Astrocyte (in vitro differentiated cells and primary cell): Measurements from ENCODE around the gene TP73. TPM values are rescaled to one million over a fixed set of nuclear protein-coding genes. Genes with fewer than 3 reads are reported as not detected.

Experiments
- DNase-seq: peaks from one replicate; pipeline ENCODE4 v3.0.0-alpha.2; 2010; ENCODE audit warnings: low read depth
- FAIRE-seq: peaks from 2 replicates; lab custom pipeline; 2011; peaks lifted over from hg19 to GRCh38; lab: Jason Lieb, UNC
- H2AFZ ChIP-seq: 2 replicates; pipeline ENCODE4 v1.6.0; 2012; ENCODE audit warnings: low read depth, low read length, inconsistent platforms
- H3K27ac ChIP-seq: 2 replicates; pipeline ENCODE4 v1.5.1; 2011; ENCODE audit warnings: low read depth, low read length, inconsistent platforms
- H3K27me3 ChIP-seq: 2 replicates; pipeline ENCODE4 v1.6.0; 2011; ENCODE audit warnings: low read length, inconsistent platforms; ENCODE audit not compliant: insufficient read depth
- H3K36me3 ChIP-seq: 2 replicates; pipeline ENCODE4 v1.5.1; 2011; ENCODE audit warnings: low read length, inconsistent platforms; ENCODE audit not compliant: insufficient read depth
- H3K4me1 ChIP-seq: 2 replicates; pipeline ENCODE4 v1.5.1; 2011; ENCODE audit warnings: low read length, inconsistent platforms; ENCODE audit not compliant: insufficient read depth
- H3K4me2 ChIP-seq: 2 replicates; pipeline ENCODE4 v1.6.0; 2012; ENCODE audit warnings: low read length, inconsistent platforms
- H3K4me3 ChIP-seq: 2 replicates; pipeline ENCODE4 v1.5.1; 2011; ENCODE audit warnings: low read depth, mild to moderate bottlenecking, low read length, inconsistent platforms; ENCODE audit not compliant: insufficient read depth
- H3K79me2 ChIP-seq: 2 replicates; pipeline ENCODE4 v1.6.0; 2012; ENCODE audit warnings: mild to moderate bottlenecking, low read length, inconsistent platforms; ENCODE audit not compliant: insufficient read depth
- H3K9ac ChIP-seq: 2 replicates; pipeline ENCODE4 v1.6.0; 2012; ENCODE audit warnings: mild to moderate bottlenecking, low read length, inconsistent platforms
- H3K9me3 ChIP-seq: 2 replicates; pipeline ENCODE4 v1.5.1; 2012; ENCODE audit warnings: low read depth, mild to moderate bottlenecking, low read length, inconsistent platforms; ENCODE audit not compliant: insufficient read depth
- H4K20me1 ChIP-seq: 2 replicates; pipeline ENCODE4 v1.6.0; 2012; ENCODE audit warnings: low read length, inconsistent platforms; ENCODE audit not compliant: insufficient read depth
- H3K27ac Mint-ChIP-seq: one replicate; pipeline ENCODE4 v1.8.0; 2021; ENCODE audit warnings: mild to moderate bottlenecking, mixed read lengths; ENCODE audit not compliant: unreplicated experiment
- H3K27me3 Mint-ChIP-seq: one replicate; pipeline ENCODE4 v1.8.0; 2021; ENCODE audit warnings: low read depth, mixed read lengths; ENCODE audit not compliant: unreplicated experiment
- H3K36me3 Mint-ChIP-seq: one replicate; pipeline ENCODE4 v1.8.0; 2021; ENCODE audit warnings: low read depth, mixed read lengths; ENCODE audit not compliant: unreplicated experiment
- H3K4me1 Mint-ChIP-seq: one replicate; pipeline ENCODE4 v1.8.0; 2021; ENCODE audit warnings: low read depth, mixed read lengths; ENCODE audit not compliant: unreplicated experiment
- H3K4me3 Mint-ChIP-seq: one replicate; pipeline ENCODE4 v1.8.0; 2021; ENCODE audit warnings: mild to moderate bottlenecking, moderate library complexity, mixed read lengths; ENCODE audit not compliant: unreplicated experiment
- H3K9me3 Mint-ChIP-seq: one replicate; pipeline ENCODE4 v1.8.0; 2021; ENCODE audit warnings: mild to moderate bottlenecking, mixed read lengths; ENCODE audit not compliant: unreplicated experiment
- EZH2 ChIP-seq: IDR thresholded peaks from 2 replicates; pipeline ENCODE4 v1.6.1; 2012; ENCODE audit warnings: mild to moderate bottlenecking, low read length, inconsistent platforms; ENCODE audit not compliant: insufficient read depth
- total RNA-seq: library from RNA; stranded (reverse); gene quantifications from 2 replicates; pipeline ENCODE4 v1.2.1, GENCODE V29; 2021
- TF ChIP-seq, protein P1 (sequence below): IDR thresholded peaks from 2 replicates; pipeline ENCODE4 v1.5.1; 2011; ENCODE audit warnings: low read depth, mild to moderate bottlenecking, inconsistent platforms, low read length, moderate library complexity; ENCODE audit not compliant: insufficient read depth

TP73 gene
- total RNA-seq, 1 donor from 2014 or later, result 0.18 TPM

GRCh38 chr1:3632298-3632697 lies 20.0 kb upstream of the TP73 start:
- peaks cover 10% of the 10 kb centered on the region for H4K20me1 ChIP-seq
- DNase-seq (no peak), FAIRE-seq (no peak)
- H3K79me2 ChIP-seq, result no peaks in the 10 kb centered on the region
- no peaks in the 10 kb centered on the region for H3K4me1 Mint-ChIP-seq
- H3K9me3 ChIP-seq, result no peaks in the 10 kb centered on the region
- H3K36me3 Mint-ChIP-seq, result peaks cover 21% of the 10 kb centered on the region
- no peak overlapping the region for H3K27ac ChIP-seq
- H3K36me3 ChIP-seq, result peaks cover 17% of the 10 kb centered on the region
- no peaks in the 10 kb centered on the region for H3K27me3 ChIP-seq
- no peaks in the 10 kb centered on the region for H3K9me3 Mint-ChIP-seq
- no peak overlapping the region for H2AFZ ChIP-seq
- H3K4me2 ChIP-seq, result no peak overlapping the region
- no peak overlapping the region for H3K4me3 Mint-ChIP-seq
- TF ChIP-seq, protein P1, sequence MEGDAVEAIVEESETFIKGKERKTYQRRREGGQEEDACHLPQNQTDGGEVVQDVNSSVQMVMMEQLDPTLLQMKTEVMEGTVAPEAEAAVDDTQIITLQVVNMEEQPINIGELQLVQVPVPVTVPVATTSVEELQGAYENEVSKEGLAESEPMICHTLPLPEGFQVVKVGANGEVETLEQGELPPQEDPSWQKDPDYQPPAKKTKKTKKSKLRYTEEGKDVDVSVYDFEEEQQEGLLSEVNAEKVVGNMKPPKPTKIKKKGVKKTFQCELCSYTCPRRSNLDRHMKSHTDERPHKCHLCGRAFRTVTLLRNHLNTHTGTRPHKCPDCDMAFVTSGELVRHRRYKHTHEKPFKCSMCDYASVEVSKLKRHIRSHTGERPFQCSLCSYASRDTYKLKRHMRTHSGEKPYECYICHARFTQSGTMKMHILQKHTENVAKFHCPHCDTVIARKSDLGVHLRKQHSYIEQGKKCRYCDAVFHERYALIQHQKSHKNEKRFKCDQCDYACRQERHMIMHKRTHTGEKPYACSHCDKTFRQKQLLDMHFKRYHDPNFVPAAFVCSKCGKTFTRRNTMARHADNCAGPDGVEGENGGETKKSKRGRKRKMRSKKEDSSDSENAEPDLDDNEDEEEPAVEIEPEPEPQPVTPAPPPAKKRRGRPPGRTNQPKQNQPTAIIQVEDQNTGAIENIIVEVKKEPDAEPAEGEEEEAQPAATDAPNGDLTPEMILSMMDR, result no peak
- no peak for TF ChIP-seq EZH2
- no peak overlapping the region for H3K27ac Mint-ChIP-seq
- no peaks in the 10 kb centered on the region for H3K27me3 Mint-ChIP-seq
- no peak overlapping the region for H3K4me3 ChIP-seq
- no peak overlapping the region for H3K9ac ChIP-seq
- H3K4me1 ChIP-seq, result no peaks in the 10 kb centered on the region

DNA sequence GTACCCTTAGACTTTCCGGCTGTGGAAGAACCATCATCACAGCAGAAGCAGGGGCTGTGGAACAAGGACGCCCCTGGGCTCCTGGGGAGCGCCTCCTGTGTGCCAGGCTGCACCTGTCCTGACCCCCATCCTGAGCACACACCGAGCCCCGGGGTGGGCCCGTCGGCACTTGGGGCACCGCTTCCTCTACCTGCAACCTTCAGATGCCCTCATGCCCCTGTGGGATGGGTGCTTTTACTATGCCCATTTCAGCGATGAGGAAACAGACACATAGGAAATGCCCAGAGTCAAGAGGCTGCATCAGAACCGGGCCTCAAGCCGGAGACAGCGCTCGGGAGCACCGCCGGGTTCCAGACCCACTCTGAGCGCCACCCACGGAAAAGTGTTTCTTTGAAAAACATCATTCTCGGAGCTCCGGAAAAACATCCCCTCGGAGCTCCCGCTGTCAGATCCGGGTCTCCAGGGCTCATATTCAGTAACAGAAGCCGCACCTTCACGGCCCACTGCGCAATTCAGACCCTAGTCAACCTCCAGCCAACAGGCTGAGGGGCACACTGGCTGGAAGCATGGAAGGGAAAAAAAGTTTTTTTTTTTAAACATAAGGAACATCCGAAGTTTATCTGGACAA lies 19.5 kb upstream of the TP73 start:
- Mint-ChIP-seq H3K9me3 (no peaks in the 10 kb centered on the region), H3K27me3 (no peaks in the 10 kb centered on the region), H3K36me3 (peaks cover 24% of the 10 kb centered on the region), H3K4me3 (no peak overlapping the region), H3K27ac (no peak overlapping the region), H3K4me1 (no peaks in the 10 kb centered on the region)
- Histone ChIP-seq H3K27me3 (no peaks in the 10 kb centered on the region), H3K9me3 (no peaks in the 10 kb centered on the region), H3K4me2 (no peak overlapping the region), H3K4me3 (no peak overlapping the region), H4K20me1 (peaks cover 10% of the 10 kb centered on the region), H3K4me1 (no peaks in the 10 kb centered on the region), H3K27ac (no peak overlapping the region), H3K9ac (no peak overlapping the region), H3K79me2 (no peaks in the 10 kb centered on the region), H2AFZ (no peak overlapping the region), H3K36me3 (peaks cover 19% of the 10 kb centered on the region)
- TF ChIP-seq, protein P1, result no peak
- DNase-seq (no peak), FAIRE-seq (no peak)

GRCh38 chr1:3633344-3634058 lies 18.8 kb upstream of the TP73 start:
- TF ChIP-seq, protein P1, result no peak
- no peak for TF ChIP-seq EZH2
- Histone ChIP-seq H4K20me1 (peaks cover 10% of the 10 kb centered on the region), H2AFZ (no peak overlapping the region), H3K4me1 (no peaks in the 10 kb centered on the region), H3K4me2 (no peak overlapping the region), H3K27ac (no peak overlapping the region), H3K36me3 (peaks cover 15% of the 10 kb centered on the region), H3K4me3 (no peak overlapping the region), H3K79me2 (no peaks in the 10 kb centered on the region), H3K9ac (no peak overlapping the region), H3K9me3 (no peaks in the 10 kb centered on the region), H3K27me3 (no peaks in the 10 kb centered on the region)
- Mint-ChIP-seq H3K36me3 (peaks cover 27% of the 10 kb centered on the region), H3K4me3 (no peak overlapping the region), H3K27ac (no peak overlapping the region), H3K27me3 (no peaks in the 10 kb centered on the region), H3K9me3 (no peaks in the 10 kb centered on the region), H3K4me1 (peaks cover under 1% of the 10 kb centered on the region)
- FAIRE-seq (no peak), DNase-seq (no peak)
